Keratinocyte (primary cell): Measurements from ENCODE around the gene TGFBR1.

Experiments
- EZH2 ChIP-seq: IDR thresholded peaks from one replicate; pipeline ENCODE4 v1.6.1; 2012; ENCODE audit warnings: inconsistent platforms, mild to moderate bottlenecking, low read length, moderate library complexity
- TF ChIP-seq, protein P1 (sequence below), 3 experiments: IDR thresholded peaks in 1 of 3; conservative IDR thresholded peaks in 1 of 3; optimal IDR thresholded peaks in 1 of 3; 2 replicates in 2 of 3; 3 replicates in 1 of 3; pipeline versions ENCODE3 to v1.5.1; 2011; ENCODE audit warnings: low read length in 3 of 3, mild to moderate bottlenecking in 3 of 3, moderate library complexity in 2 of 3, control low read depth in 1 of 3, inconsistent platforms in 1 of 3; ENCODE audit not compliant: insufficient read depth in 2 of 3; ENCODE audit errors: extremely low read depth in 1 of 3

- TF ChIP-seq, protein P1, sequence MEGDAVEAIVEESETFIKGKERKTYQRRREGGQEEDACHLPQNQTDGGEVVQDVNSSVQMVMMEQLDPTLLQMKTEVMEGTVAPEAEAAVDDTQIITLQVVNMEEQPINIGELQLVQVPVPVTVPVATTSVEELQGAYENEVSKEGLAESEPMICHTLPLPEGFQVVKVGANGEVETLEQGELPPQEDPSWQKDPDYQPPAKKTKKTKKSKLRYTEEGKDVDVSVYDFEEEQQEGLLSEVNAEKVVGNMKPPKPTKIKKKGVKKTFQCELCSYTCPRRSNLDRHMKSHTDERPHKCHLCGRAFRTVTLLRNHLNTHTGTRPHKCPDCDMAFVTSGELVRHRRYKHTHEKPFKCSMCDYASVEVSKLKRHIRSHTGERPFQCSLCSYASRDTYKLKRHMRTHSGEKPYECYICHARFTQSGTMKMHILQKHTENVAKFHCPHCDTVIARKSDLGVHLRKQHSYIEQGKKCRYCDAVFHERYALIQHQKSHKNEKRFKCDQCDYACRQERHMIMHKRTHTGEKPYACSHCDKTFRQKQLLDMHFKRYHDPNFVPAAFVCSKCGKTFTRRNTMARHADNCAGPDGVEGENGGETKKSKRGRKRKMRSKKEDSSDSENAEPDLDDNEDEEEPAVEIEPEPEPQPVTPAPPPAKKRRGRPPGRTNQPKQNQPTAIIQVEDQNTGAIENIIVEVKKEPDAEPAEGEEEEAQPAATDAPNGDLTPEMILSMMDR (optimal IDR thresholded peaks at IDR 0.05 in 1 of 3, IDR thresholded peaks at IDR 0.05 in 1 of 3, conservative IDR thresholded peaks at IDR 0.05 in 1 of 3; ENCODE audit: extremely low read depth in 1 of 3, insufficient read depth in 2 of 3, low read length in 3 of 3), result no peak
- no peak for TF ChIP-seq EZH2
These were observed 30.5 kb downstream of the TGFBR1 start for GRCh38 chr9:99135456-99135855.
